Activated naive CD8-positive, alpha-beta T cell treated with anti-CD3 and anti-CD28 coated beads, Interleukin-2, amount 50 U/mL, for 16 hours (primary cell): Measurements from ENCODE around the gene ELL2.
A peak's percentile ranks its signal among the peaks of the same experiment; 100 is the strongest.
"Not testable (repeated sequence)": the region's sequence is repeated elsewhere in the genome, so short reads cannot be mapped to it uniquely, and the experiment has no call there.

Experiments
- DNase-seq: peaks from one replicate; pipeline ENCODE4 v3.0.0-alpha.2; 2020; ENCODE audit warnings: low read depth, low spot score

The ELL2 gene

GRCh38 chr5:95880081-95880926 lies 81.3 kb downstream of the ELL2 start:
- no peak for DNase-seq

- no peak for DNase-seq
Observed at GRCh38 chr5:95879661-95880060, 82.0 kb downstream of the ELL2 start.

GRCh38 chr5:95878417-95879323 lies 83.0 kb downstream of the ELL2 start:
- no peak for DNase-seq

- DNase-seq: no peak
Observed at GRCh38 chr5:95876782-95877181, 84.9 kb downstream of the ELL2 start.

- no peak for DNase-seq
Observed at GRCh38 chr5:95874246-95874645, 87.4 kb downstream of the ELL2 start.

- no peak for DNase-seq
Observed at GRCh38 chr5:95873351-95873750, 88.3 kb downstream of the ELL2 start.

GRCh38 chr5:95872346-95873268 lies 89.0 kb downstream of the ELL2 start:
- no peak for DNase-seq

GRCh38 chr5:95871146-95871806 lies 90.4 kb downstream of the ELL2 start:
- DNase-seq: no peak

- peak; percentile 48 for DNase-seq
Observed at GRCh38 chr5:95870105-95870672, 91.5 kb downstream of the ELL2 start.

- DNase-seq: not testable (repeated sequence)
Observed at GRCh38 chr5:95869173-95869855, 92.3 kb downstream of the ELL2 start.

GRCh38 chr5:95868136-95868535 lies 93.5 kb downstream of the ELL2 start:
- DNase-seq: no peak

- DNase-seq: no peak
Observed at GRCh38 chr5:95866435-95867040, 95.1 kb downstream of the ELL2 start.

GRCh38 chr5:95864944-95865504 lies 96.6 kb downstream of the ELL2 start:
- DNase-seq: no peak

GRCh38 chr5:95864456-95864855 lies 97.2 kb downstream of the ELL2 start:
- no peak for DNase-seq

- no peak for DNase-seq
Observed at GRCh38 chr5:95863383-95863757, 98.3 kb downstream of the ELL2 start.

- no peak for DNase-seq
Observed at GRCh38 chr5:95862671-95863382, 98.8 kb downstream of the ELL2 start.

- no peak for DNase-seq
Observed at GRCh38 chr5:95861864-95862561, 99.6 kb downstream of the ELL2 start.
